H9 (cell line): ENCODE results near the gene OR6F1. TPM values are rescaled to one million over a fixed set of nuclear protein-coding genes. Genes with fewer than 3 reads are reported as not detected.
"Not testable (repeated sequence)": the region's sequence is repeated elsewhere in the genome, so short reads cannot be mapped to it uniquely, and the experiment has no call there.

Source experiments
- DNase-seq: peaks from one replicate; pipeline ENCODE4 v3.0.0-alpha.2; 2017
- H2AFZ ChIP-seq: one replicate; pipeline ENCODE4 v1.6.1; 2013; ENCODE audit warnings: mild to moderate bottlenecking, low read length, control low read depth, moderate library complexity
- H2AK5ac ChIP-seq: 2 replicates; pipeline ENCODE4 v1.6.1; 2013; ENCODE audit warnings: low read length, control low read depth, mixed read lengths; ENCODE audit not compliant: insufficient read length
- H2BK120ac ChIP-seq: one replicate; pipeline ENCODE4 v1.6.1; 2013; ENCODE audit warnings: low read depth, mild to moderate bottlenecking, low read length, control low read depth, inconsistent platforms; ENCODE audit not compliant: poor library complexity, severe bottlenecking
- H2BK12ac ChIP-seq: 2 replicates; pipeline ENCODE4 v1.6.1; 2013; ENCODE audit warnings: low read length, control low read depth, mixed read lengths, low read depth; ENCODE audit not compliant: insufficient read length
- H2BK15ac ChIP-seq: 2 replicates; pipeline ENCODE4 v1.6.1; 2013; ENCODE audit warnings: low read depth, low read length, control low read depth
- H2BK20ac ChIP-seq: one replicate; pipeline ENCODE4 v1.6.1; 2013; ENCODE audit warnings: low read depth, mild to moderate bottlenecking, low read length, control low read depth, inconsistent platforms; ENCODE audit not compliant: poor library complexity, severe bottlenecking
- H2BK5ac ChIP-seq: 2 replicates; pipeline ENCODE4 v1.6.1; 2013; ENCODE audit warnings: low read length, control low read depth, mixed read lengths; ENCODE audit not compliant: insufficient read length
- H3K14ac ChIP-seq: 2 replicates; pipeline ENCODE4 v1.6.1; 2013; ENCODE audit warnings: low read length, control low read depth; ENCODE audit not compliant: insufficient read depth
- H3K18ac ChIP-seq: 2 replicates; pipeline ENCODE4 v1.6.1; 2013; ENCODE audit warnings: low read depth, mild to moderate bottlenecking, mixed read lengths, low read length, control low read depth; ENCODE audit not compliant: insufficient read length
- H3K23ac ChIP-seq: 2 replicates; pipeline ENCODE4 v1.6.1; 2013; ENCODE audit warnings: low read length, control low read depth, mixed read lengths, low read depth; ENCODE audit not compliant: insufficient read length
- H3K23me2 ChIP-seq: 2 replicates; pipeline ENCODE4 v1.6.1; 2013; ENCODE audit warnings: low read depth, mild to moderate bottlenecking, mixed read lengths, low read length, control low read depth; ENCODE audit not compliant: insufficient read length, poor library complexity, severe bottlenecking
- H3K27ac ChIP-seq: 2 replicates; pipeline ENCODE4 v1.5.1; 2013; ENCODE audit warnings: low read length, control low read depth, mixed read lengths, low read depth; ENCODE audit not compliant: insufficient read length
- H3K27me3 ChIP-seq: 2 replicates; pipeline ENCODE4 v1.6.1; 2013; ENCODE audit warnings: low read length, control low read depth, inconsistent platforms; ENCODE audit not compliant: insufficient read depth
- H3K4ac ChIP-seq: 2 replicates; pipeline ENCODE4 v1.6.1; 2013; ENCODE audit warnings: low read depth, mild to moderate bottlenecking, control low read depth, inconsistent platforms, low read length, moderate library complexity
- H3K4me1 ChIP-seq: 2 replicates; pipeline ENCODE4 v1.6.1; 2013; ENCODE audit warnings: low read length, control low read depth, inconsistent platforms; ENCODE audit not compliant: insufficient read depth
- H3K4me2 ChIP-seq: 2 replicates; pipeline ENCODE4 v1.6.1; 2013; ENCODE audit warnings: low read length, control low read depth, mixed read lengths; ENCODE audit not compliant: insufficient read length, insufficient read depth
- H3K56ac ChIP-seq: 2 replicates; pipeline ENCODE4 v1.6.1; 2013; ENCODE audit warnings: low read depth, mild to moderate bottlenecking, mixed read lengths, low read length, control low read depth; ENCODE audit not compliant: insufficient read length
- H3K79me1 ChIP-seq: 2 replicates; pipeline ENCODE4 v1.6.1; 2013; ENCODE audit warnings: low read depth, mild to moderate bottlenecking, moderate library complexity, low read length, control low read depth, inconsistent platforms; ENCODE audit not compliant: insufficient read depth, poor library complexity, severe bottlenecking
- H3K79me2 ChIP-seq: 2 replicates; pipeline ENCODE4 v1.6.1; 2013; ENCODE audit warnings: low read length, control low read depth, inconsistent platforms; ENCODE audit not compliant: insufficient read depth
- H3K9ac ChIP-seq: 2 replicates; pipeline ENCODE4 v1.6.1; 2013; ENCODE audit warnings: low read length, control low read depth, mixed read lengths; ENCODE audit not compliant: insufficient read length; ENCODE audit errors: extremely low read depth
- H3K9me3 ChIP-seq: one replicate; pipeline ENCODE4 v1.6.1; 2013; ENCODE audit warnings: low read depth, low read length, inconsistent platforms; ENCODE audit not compliant: control insufficient read depth
- H3T11ph ChIP-seq: one replicate; pipeline ENCODE4 v1.6.1; 2013; ENCODE audit warnings: mild to moderate bottlenecking, low read length, control low read depth, inconsistent platforms
- H4K20me1 ChIP-seq: one replicate; pipeline ENCODE4 v1.6.1; 2013; ENCODE audit not compliant: control insufficient read depth, insufficient read length, insufficient read depth
- H4K5ac ChIP-seq: 2 replicates; pipeline ENCODE4 v1.6.1; 2013; ENCODE audit warnings: low read depth, mild to moderate bottlenecking, mixed read lengths, low read length, control low read depth; ENCODE audit not compliant: insufficient read length
- H4K8ac ChIP-seq: replicated peaks from 2 replicates; pipeline ENCODE4 v1.6.1; 2013; ENCODE audit warnings: low read length, control low read depth, mixed read lengths, low read depth; ENCODE audit not compliant: insufficient read length
- H4K91ac ChIP-seq: 2 replicates; pipeline ENCODE4 v1.6.1; 2013; ENCODE audit warnings: low read depth, mild to moderate bottlenecking, moderate library complexity, mixed read lengths, low read length, control low read depth; ENCODE audit not compliant: insufficient read length
- H3K27ac Mint-ChIP-seq, 3 experiments: 2 replicates in 2 of 3; 3 replicates in 1 of 3; pipeline ENCODE4 v1.8.0; 2020 to 2021; ENCODE audit warnings: mixed read lengths in 3 of 3, mild to moderate bottlenecking in 1 of 3, moderate library complexity in 1 of 3
- H3K27me3 Mint-ChIP-seq: 2 replicates; pipeline ENCODE4 v1.8.0; 2021; ENCODE audit warnings: low read depth, mild to moderate bottlenecking, moderate library complexity, mixed read lengths
- H3K36me3 Mint-ChIP-seq, 3 experiments: 2 replicates in 2 of 3; 3 replicates in 1 of 3; pipeline ENCODE4 v1.8.0; 2020 to 2021; ENCODE audit warnings: low read depth in 3 of 3, mixed read lengths in 3 of 3; ENCODE audit not compliant: insufficient read depth in 1 of 3
- H3K4me1 Mint-ChIP-seq, 2 experiments: 2 replicates each; pipeline ENCODE4 v1.8.0; 2020; ENCODE audit warnings: mixed read lengths in 2 of 2
- H3K4me3 Mint-ChIP-seq, 2 experiments: 2 replicates in 1 of 2; 3 replicates in 1 of 2; pipeline ENCODE4 v1.8.0; 2020 to 2021; ENCODE audit warnings: mild to moderate bottlenecking in 2 of 2, mixed read lengths in 2 of 2, moderate library complexity in 1 of 2
- H3K9me3 Mint-ChIP-seq, 2 experiments: 2 replicates in 1 of 2; 3 replicates in 1 of 2; pipeline ENCODE4 v1.8.0; 2020; ENCODE audit warnings: mild to moderate bottlenecking in 2 of 2, mixed read lengths in 2 of 2, moderate library complexity in 1 of 2
- WGBS: extraction: QIAGEN DNeasy Blood & Tissue Kit; methylation state at CpG from one replicate; pipeline ENCODE4 v1.1.7; 2013; ENCODE audit warnings: missing lambda C conversion rate, low lambda C conversion rate, mixed read lengths; ENCODE audit not compliant: insufficient read length; ENCODE audit errors: extremely low coverage; 5-methylcytosine and 5-hydroxymethylcytosine counted together
- total RNA-seq: library from RNA; stranded (reverse); gene quantifications from 2 replicates; pipeline ENCODE4 v1.2.1, GENCODE V29; 2021
- TF ChIP-seq, protein P1 (sequence below): fragments of 200-600 bp; sonication (generic); conservative IDR thresholded peaks from 3 replicates; pipeline ENCODE4 v1.8.0; 2021; ENCODE audit warnings: antibody characterized with exemption, mild to moderate bottlenecking

OR6F1 gene
- total RNA-seq, 1 experiment from 2014 or later: not detected

DNA sequence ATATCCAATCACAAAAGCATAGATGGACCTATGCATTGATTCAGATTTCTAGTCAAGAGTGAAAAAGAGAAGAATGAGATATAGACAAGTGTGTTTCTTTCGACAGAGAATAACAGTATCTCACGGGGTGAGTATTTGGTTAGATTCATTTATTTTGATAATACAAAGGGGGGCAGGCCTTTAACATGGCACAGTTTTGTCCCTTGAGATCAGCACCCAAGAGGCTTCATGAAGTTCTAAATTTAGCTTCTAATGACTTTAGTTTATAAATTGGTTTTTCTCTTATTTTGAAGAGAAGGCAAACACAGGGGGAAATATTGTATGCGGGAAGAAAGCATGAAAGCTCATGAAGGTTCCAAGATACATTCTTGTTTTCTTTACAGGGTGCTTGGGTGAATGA is 44.0 kb upstream of the OR6F1 start, which contains the start of gene OR1C1:
OR1C1 (minus strand) TSS at position 101 of the 400 bp plus-strand sequence. CDS start 2,150 bp downstream, outside the sequence.
- Histone ChIP-seq H3K18ac (no peak within 1 kb of the TSS), H3K14ac (no peak within 1 kb of the TSS), H3K4me1 (no peaks in the 10 kb centered on the region), H4K20me1 (no peaks in the 10 kb centered on the region), H3K79me2 (no peaks in the 10 kb centered on the region), H3K27me3 (no peaks in the 10 kb centered on the region), H3K9me3 (peaks cover 11% of the 10 kb centered on the region), H4K91ac (no peak within 1 kb of the TSS), H3K9ac (no peak within 1 kb of the TSS), H3K23me2 (no peaks in the 10 kb centered on the region), H2BK12ac (no peak within 1 kb of the TSS), H2BK5ac (no peak within 1 kb of the TSS), H3K4me2 (no peak within 1 kb of the TSS), H3K23ac (no peak within 1 kb of the TSS), H3K4ac (no peak within 1 kb of the TSS), H3T11ph (no peak within 1 kb of the TSS), H2AK5ac (no peak within 1 kb of the TSS), H3K56ac (no peak within 1 kb of the TSS), H2BK15ac (no peak within 1 kb of the TSS), H4K8ac (no peak within 1 kb of the TSS), H4K5ac (no peak within 1 kb of the TSS), H2BK20ac (no peak within 1 kb of the TSS), H2AFZ (no peak within 1 kb of the TSS), H3K79me1 (no peaks in the 10 kb centered on the region), H3K27ac (no peak within 1 kb of the TSS), H2BK120ac (no peak within 1 kb of the TSS)
- Mint-ChIP-seq H3K27me3 (no peaks in the 10 kb centered on the region), H3K36me3 (no peaks in the 10 kb centered on the region; a peak in 1 of 7 replicates), H3K4me3 (no peak within 1 kb of the TSS), H3K27ac (no peak within 1 kb of the TSS), H3K9me3 (peaks cover 34 to 51% of the 10 kb centered on the region in 2 experiments), H3K4me1 (no peaks in the 10 kb centered on the region)
- TF ChIP-seq, protein P1, sequence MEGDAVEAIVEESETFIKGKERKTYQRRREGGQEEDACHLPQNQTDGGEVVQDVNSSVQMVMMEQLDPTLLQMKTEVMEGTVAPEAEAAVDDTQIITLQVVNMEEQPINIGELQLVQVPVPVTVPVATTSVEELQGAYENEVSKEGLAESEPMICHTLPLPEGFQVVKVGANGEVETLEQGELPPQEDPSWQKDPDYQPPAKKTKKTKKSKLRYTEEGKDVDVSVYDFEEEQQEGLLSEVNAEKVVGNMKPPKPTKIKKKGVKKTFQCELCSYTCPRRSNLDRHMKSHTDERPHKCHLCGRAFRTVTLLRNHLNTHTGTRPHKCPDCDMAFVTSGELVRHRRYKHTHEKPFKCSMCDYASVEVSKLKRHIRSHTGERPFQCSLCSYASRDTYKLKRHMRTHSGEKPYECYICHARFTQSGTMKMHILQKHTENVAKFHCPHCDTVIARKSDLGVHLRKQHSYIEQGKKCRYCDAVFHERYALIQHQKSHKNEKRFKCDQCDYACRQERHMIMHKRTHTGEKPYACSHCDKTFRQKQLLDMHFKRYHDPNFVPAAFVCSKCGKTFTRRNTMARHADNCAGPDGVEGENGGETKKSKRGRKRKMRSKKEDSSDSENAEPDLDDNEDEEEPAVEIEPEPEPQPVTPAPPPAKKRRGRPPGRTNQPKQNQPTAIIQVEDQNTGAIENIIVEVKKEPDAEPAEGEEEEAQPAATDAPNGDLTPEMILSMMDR: no peak
- DNase-seq: no peak
- WGBS: no CpG with 5 or more reads among the region's 3 CpGs

- not testable (repeated sequence) for H3K27ac ChIP-seq, H4K5ac ChIP-seq, H3K4me1 ChIP-seq, H2AK5ac ChIP-seq, H3K14ac ChIP-seq, H3K23ac ChIP-seq, DNase-seq, H3K23me2 ChIP-seq, H3K4ac ChIP-seq, H4K91ac ChIP-seq, H4K8ac ChIP-seq, H3K27me3 ChIP-seq, H3K9ac ChIP-seq, H2BK15ac ChIP-seq, H3K36me3 Mint-ChIP-seq, H4K20me1 ChIP-seq, H2BK5ac ChIP-seq, H3K56ac ChIP-seq, H2BK20ac ChIP-seq, H3K79me1 ChIP-seq, H2BK120ac ChIP-seq, H3K4me2 ChIP-seq, H2BK12ac ChIP-seq, H3K27me3 Mint-ChIP-seq, H3K18ac ChIP-seq, H3K4me1 Mint-ChIP-seq, H3T11ph ChIP-seq, H2AFZ ChIP-seq, H3K79me2 ChIP-seq, H3K27ac Mint-ChIP-seq, H3K4me3 Mint-ChIP-seq
- no CpG with 5 or more reads among the region's 1 CpG for WGBS
- peaks cover 45 to 54% of the 10 kb centered on the region in 2 experiments for H3K9me3 Mint-ChIP-seq
- peaks cover 20% of the 10 kb centered on the region for H3K9me3 ChIP-seq
Observed at GRCh38 chr1:247754311-247754710, 37.9 kb upstream of the OR6F1 start.
